Measurements from ENCODE around the gene CLIC3.

DNA sequence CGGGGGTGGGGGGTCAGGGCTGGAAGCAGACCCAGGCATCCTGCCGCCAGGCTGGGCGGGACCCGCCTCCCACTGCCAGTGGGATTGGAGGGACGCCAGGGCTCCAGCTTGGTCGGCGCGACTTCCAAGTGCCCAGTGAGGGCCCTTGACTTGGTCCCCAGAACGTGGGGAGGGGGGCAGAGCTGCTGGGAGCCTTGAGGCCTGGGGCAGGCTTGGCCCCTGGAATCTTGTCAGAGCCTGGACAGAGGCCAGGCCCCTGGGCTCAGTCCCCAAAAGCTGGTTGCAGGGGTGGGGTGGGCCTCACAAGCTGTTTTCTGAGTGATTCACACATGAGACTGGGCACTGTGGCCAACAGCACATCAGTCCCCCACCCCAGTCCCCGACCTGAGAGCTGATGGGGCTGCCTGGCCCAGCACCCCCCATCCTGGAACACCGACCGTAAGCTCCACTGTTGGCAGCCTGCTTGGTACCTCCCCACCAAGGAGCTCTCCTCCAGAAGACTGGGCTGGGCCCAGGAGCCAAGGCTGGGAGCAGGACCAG is 526 bp downstream of the CLIC3 start:
- TF ChIP-seq, protein P1, sequence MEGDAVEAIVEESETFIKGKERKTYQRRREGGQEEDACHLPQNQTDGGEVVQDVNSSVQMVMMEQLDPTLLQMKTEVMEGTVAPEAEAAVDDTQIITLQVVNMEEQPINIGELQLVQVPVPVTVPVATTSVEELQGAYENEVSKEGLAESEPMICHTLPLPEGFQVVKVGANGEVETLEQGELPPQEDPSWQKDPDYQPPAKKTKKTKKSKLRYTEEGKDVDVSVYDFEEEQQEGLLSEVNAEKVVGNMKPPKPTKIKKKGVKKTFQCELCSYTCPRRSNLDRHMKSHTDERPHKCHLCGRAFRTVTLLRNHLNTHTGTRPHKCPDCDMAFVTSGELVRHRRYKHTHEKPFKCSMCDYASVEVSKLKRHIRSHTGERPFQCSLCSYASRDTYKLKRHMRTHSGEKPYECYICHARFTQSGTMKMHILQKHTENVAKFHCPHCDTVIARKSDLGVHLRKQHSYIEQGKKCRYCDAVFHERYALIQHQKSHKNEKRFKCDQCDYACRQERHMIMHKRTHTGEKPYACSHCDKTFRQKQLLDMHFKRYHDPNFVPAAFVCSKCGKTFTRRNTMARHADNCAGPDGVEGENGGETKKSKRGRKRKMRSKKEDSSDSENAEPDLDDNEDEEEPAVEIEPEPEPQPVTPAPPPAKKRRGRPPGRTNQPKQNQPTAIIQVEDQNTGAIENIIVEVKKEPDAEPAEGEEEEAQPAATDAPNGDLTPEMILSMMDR (conservative IDR thresholded peaks at IDR 0.05; ENCODE audit: low read depth, low read length): no peak
- TF ChIP-seq EZH2phosphoT487 (IDR thresholded peaks at IDR 0.05; ENCODE audit: borderline replicate concordance, low read length): no peak

Measured in PC-3 (cell line).